MM.1S (cell line): ENCODE data around the gene RASAL1.

ENCODE experiments used
- CTCF ChIP-seq: fragments of 300-600 bp; sonication (generic); IDR thresholded peaks from 2 replicates; pipeline ENCODE4 v1.5.1; 2016; ENCODE audit warnings: antibody characterized with exemption, low read length, mixed read lengths
- EZH2 ChIP-seq: fragments of 300-600 bp; sonication (generic); optimal IDR thresholded peaks from 2 replicates; pipeline ENCODE3; 2017; ENCODE audit warnings: low read depth, mild to moderate bottlenecking, antibody characterized with exemption, low read length, mixed read lengths

- TF ChIP-seq CTCF (no peak), EZH2 (no peak)
These were observed 17.4 kb downstream of the RASAL1 start for GRCh38 chr12:113118142-113118541.
